Adrenal gland (tissue), 12 donors: Measurements from ENCODE around the gene ADCY4. TPM values are rescaled to one million over a fixed set of nuclear protein-coding genes. Genes with fewer than 3 reads are reported as not detected.

ENCODE experiments used
- DNase-seq, 7 donors: peaks; one replicate each; pipeline ENCODE4 v3.0.0-alpha.2; 2019 to 2020
- H3K27ac ChIP-seq, 5 donors: fragments of 200-600 bp; sonication (generic) in 4 of 5; 1 replicate in 3 of 5; 2 replicates in 2 of 5; pipeline versions ENCODE4 v1.5.1 to v1.8.0; 2016 to 2020; ENCODE audit warnings: mild to moderate bottlenecking in 1 of 5
- H3K27me3 ChIP-seq: fragments of 200-600 bp; 2 replicates; pipeline ENCODE4 v1.8.0; 2021
- H3K36me3 ChIP-seq, 2 donors: fragments of 200-600 bp; replicated peaks in 1 of 2; 1 replicate in 1 of 2; 2 replicates in 1 of 2; pipeline versions ENCODE4 v1.5.1 to v1.8.0; 2018 to 2022
- H3K4me1 ChIP-seq, 2 donors: fragments of 200-600 bp; replicated peaks in 1 of 2; 1 replicate in 1 of 2; 2 replicates in 1 of 2; pipeline versions ENCODE4 v1.5.1 to v1.8.0; 2018 to 2021
- H3K4me3 ChIP-seq, 4 donors: fragments of 200-600 bp; sonication (generic) in 3 of 4; one replicate each; pipeline ENCODE4 v1.5.1; 2016 to 2018
- H3K9me3 ChIP-seq, 3 donors: fragments of 200-600 bp; sonication (generic) in 1 of 3; replicated peaks in 1 of 3; 1 replicate in 2 of 3; 2 replicates in 1 of 3; pipeline versions ENCODE4 v1.5.1 to v1.8.0; 2016 to 2021
- CTCF ChIP-seq, 6 experiments: fragments of 450-650 bp in 4 of 6; fragments of 200-600 bp in 2 of 6; sonication (generic) in 1 of 6; IDR thresholded peaks; 1 replicate in 5 of 6; 2 replicates in 1 of 6; pipeline versions ENCODE4 v1.5.1 to v1.8.0; 2016 to 2021; ENCODE audit warnings: antibody characterized with exemption in 6 of 6, mild to moderate bottlenecking in 2 of 6, moderate library complexity in 1 of 6
- POLR2A ChIP-seq, 2 donors: fragments of 450-650 bp; IDR thresholded peaks; one replicate each; pipeline ENCODE4 v1.6.1; 2017; ENCODE audit warnings: antibody characterized with exemption in 2 of 2, mild to moderate bottlenecking in 2 of 2, moderate library complexity in 1 of 2
- WGBS, 4 donors: extraction: QIAGEN DNeasy Blood & Tissue Kit in 2 of 4; methylation state at CpG; one replicate each; pipeline versions ENCODE4 v1.1.5 to v1.1.7; 2013 to 2017; 5-methylcytosine and 5-hydroxymethylcytosine counted together
- intact Hi-C, 2 donors: fragments of 100-400 bp; cut with DNase I; formaldehyde crosslinking; loops; one replicate each; pipeline versions ENCODE4 v1.14.1 to v1.15.0; 2022 to 2023
- polyA plus RNA-seq, 3 donors: library from polyadenylated mRNA; stranded (reverse); fragments of 200-250 nt in 2 of 3; fragments of 350-450 nt in 1 of 3; fragmentation: Illumina TruSeq in 1 of 3; extraction: RNeasy Lipid Tissue Mini Kit (QIAGEN cat#74804) in 1 of 3; gene quantifications; one replicate each; pipeline ENCODE4 v1.2.3, GENCODE V29; 2013 to 2014
- small RNA-seq, 2 donors: library from RNA; depleted of rRNA; stranded (forward); fragments of <200 nt; gene quantifications; one replicate each; pipeline ENCODE3, GENCODE V24; 2016
- total RNA-seq, 9 donors: library from RNA; depleted of rRNA in 4 of 9; stranded (reverse); fragments of >200 nt in 4 of 9; fragments of 120-200 nt in 1 of 9; fragmentation: NEBNext Ultra II Directional in 1 of 9; extraction: Animal tissue kit (Norgen Biotek cat#: 25700) in 1 of 9; gene quantifications; one replicate each; pipeline versions ENCODE4 v1.1.0 to v1.2.4, GENCODE V29; 2013 to 2023
- donor health status: healthy with polysubstance abuse.
- donor health status: Bipolar disorder and iron deficiency.
- donor health status: DM: yes; HTN: yes; CAD: no.
- donor health status: DM: no; HTN: no; CAD: no.
- donor health status: DM: no; HTN: no; CAD: no.
- donor health status: DM: yes; HTN: yes; CAD: no.

ADCY4 gene
- total and polyA plus RNA-seq, 12 donors, result 3.9 to 70.1 (median 13.1) TPM

- Histone ChIP-seq H3K27ac (peak overlapping the region; percentile 81 to 99 (median 90)), H3K36me3 (peaks cover 0 to 20% of the 10 kb centered on the region in 2 donors), H3K9me3 (no peaks in the 10 kb centered on the region), H3K4me3 (peak overlapping the region; percentile 32 to 96 (median 82)), H3K4me1 (peaks cover 5 to 22% of the 10 kb centered on the region in 2 donors), H3K27me3 (no peaks in the 10 kb centered on the region)
- 12 to 20% (median 13%) methylated on average over 8 to 13 of the region's 13 CpGs for WGBS, 4 donors
- DNase-seq, result peak in 2 of 7 donors; percentile 37 to 60
- intact Hi-C loops, result no loop called here
- no peak for TF ChIP-seq CTCF (IDR thresholded peaks at IDR 0.05)
Observed at GRCh38 chr14:24270537-24271133, 64.2 kb downstream of the ADCY4 start.

- H3K27me3 ChIP-seq, result no peaks in the 10 kb centered on the region
- 96 to 97% (median 97%) methylated on average over 11 to 14 of the region's 14 CpGs for WGBS, 4 donors
- peaks cover 5 to 22% of the 10 kb centered on the region in 2 donors for H3K4me1 ChIP-seq
- no peak overlapping the region for H3K27ac ChIP-seq
- TF ChIP-seq CTCF (IDR thresholded peaks at IDR 0.05), result no peak
- TF ChIP-seq POLR2A (IDR thresholded peaks at IDR 0.05), result no peak
- peaks cover 0 to 20% of the 10 kb centered on the region in 2 donors for H3K36me3 ChIP-seq
- no peak overlapping the region for H3K4me3 ChIP-seq
- intact Hi-C loops, result no loop called here
- no peak for DNase-seq
- H3K9me3 ChIP-seq, result no peaks in the 10 kb centered on the region
Observed at GRCh38 chr14:24269910-24270536, 64.8 kb downstream of the ADCY4 start.

GRCh38 chr14:24269368-24269767 lies 65.5 kb downstream of the ADCY4 start:
- Histone ChIP-seq H3K4me3 (no peak overlapping the region), H3K4me1 (peaks cover 5 to 22% of the 10 kb centered on the region in 2 donors), H3K27ac (no peak overlapping the region), H3K36me3 (peaks cover 0 to 20% of the 10 kb centered on the region in 2 donors), H3K9me3 (no peaks in the 10 kb centered on the region), H3K27me3 (no peaks in the 10 kb centered on the region)
- TF ChIP-seq CTCF (IDR thresholded peaks at IDR 0.05) (no peak), POLR2A (IDR thresholded peaks at IDR 0.05) (no peak)
- 89 to 96% (median 95%) methylated on average over 8 of the region's 8 CpGs for whole genome bisulfite sequencing, 4 donors
- intact Hi-C loops, result no loop called here
- no peak for DNase-seq

Small RNAs within 50 kb of the gene (small RNA-seq; reads per million reads assigned to genes)
- 0 reads per million in 2 donors for gene RF00026

Other genes with a start within 250 kb of the ADCY4 start
Only the 30 nearest of the 33 such genes appear.
- gene NRL, start 220.1 kb downstream of the ADCY4 start, total RNA-seq, result 10 to 100 TPM in 1 of 9 donors, 1 to 10 TPM in 8; 3.3 to 20.2 (median 4.7) TPM
- 1 to 10 TPM; 2.2 to 3.5 (median 3.1) TPM for gene NRL, start 220.1 kb downstream of the ADCY4 start, polyA plus RNA-seq
- gene FITM1, start 204.4 kb downstream of the ADCY4 start, total RNA-seq, result 10 to 100 TPM in 4 of 9 donors, 1 to 10 TPM in 5; 6.5 to 15.7 (median 9.7) TPM
- gene FITM1, start 204.4 kb downstream of the ADCY4 start, polyA plus RNA-seq, result 10 to 100 TPM in 2 of 3 donors, 1 to 10 TPM in 1; 4.6 to 25.7 (median 13.4) TPM
- 100 to 1,000 TPM; 208 to 359 (median 277) TPM for gene PSME1, start 198.9 kb downstream of the ADCY4 start, total RNA-seq
- 100 to 1,000 TPM; 205 to 386 (median 313) TPM for gene PSME1, start 198.9 kb downstream of the ADCY4 start, polyA plus RNA-seq
- 10 to 100 TPM; 22.5 to 65.7 (median 40.5) TPM for gene EMC9, start 193.5 kb downstream of the ADCY4 start, total RNA-seq
- gene EMC9, start 193.5 kb downstream of the ADCY4 start, polyA plus RNA-seq, result 100 to 1,000 TPM in 2 of 3 donors, 10 to 100 TPM in 1; 21.6 to 149 (median 127) TPM
- 100 to 1,000 TPM; 107 to 362 (median 191) TPM for gene PSME2, start 188.5 kb downstream of the ADCY4 start, total RNA-seq
- gene PSME2, start 188.5 kb downstream of the ADCY4 start, polyA plus RNA-seq, result 100 to 1,000 TPM; 388 to 752 (median 687) TPM
- gene RNF31, start 187.6 kb downstream of the ADCY4 start, total RNA-seq, result 100 to 1,000 TPM in 1 of 9 donors, 10 to 100 TPM in 8; 32.8 to 165 (median 59.7) TPM
- gene RNF31, start 187.6 kb downstream of the ADCY4 start, polyA plus RNA-seq, result 100 to 1,000 TPM in 2 of 3 donors, 10 to 100 TPM in 1; 59.3 to 351 (median 198) TPM
- 100 to 1,000 TPM in 4 of 9 donors, 10 to 100 TPM in 5; 32.4 to 119 (median 98.3) TPM for gene IRF9, start 173.8 kb downstream of the ADCY4 start, total RNA-seq
- gene IRF9, start 173.8 kb downstream of the ADCY4 start, polyA plus RNA-seq, result 100 to 1,000 TPM; 118 to 151 (median 129) TPM
- gene REC8, start 163.0 kb downstream of the ADCY4 start, total RNA-seq, result 10 to 100 TPM in 4 of 9 donors, 1 to 10 TPM in 5; 1.3 to 18.5 (median 9.4) TPM
- 100 to 1,000 TPM in 1 of 3 donors, 10 to 100 TPM in 1, 1 to 10 TPM in 1; 3.6 to 111 (median 38.9) TPM for gene REC8, start 163.0 kb downstream of the ADCY4 start, polyA plus RNA-seq
- 10 to 100 TPM; 29.7 to 84.9 (median 45.4) TPM for gene IPO4, start 146.3 kb downstream of the ADCY4 start, total RNA-seq
- 10 to 100 TPM; 19.1 to 43.2 (median 23.8) TPM for gene IPO4, start 146.3 kb downstream of the ADCY4 start, polyA plus RNA-seq
- 100 to 1,000 TPM in 2 of 9 donors, 10 to 100 TPM in 7; 60.0 to 123 (median 90.4) TPM for gene TM9SF1, start 139.6 kb downstream of the ADCY4 start, total RNA-seq
- 10 to 100 TPM; 43.7 to 67.2 (median 56.1) TPM for gene TM9SF1, start 139.6 kb downstream of the ADCY4 start, polyA plus RNA-seq
- gene TSSK4, start 129.4 kb downstream of the ADCY4 start, total RNA-seq, result under 1 TPM in 1 of 9 donors, not detected in 8; 0.46 TPM
- under 1 TPM in 1 of 3 donors, not detected in 2; 0.07 TPM for gene TSSK4, start 129.4 kb downstream of the ADCY4 start, polyA plus RNA-seq
- gene CHMP4A, start 121.6 kb downstream of the ADCY4 start, total RNA-seq, result 10 to 100 TPM; 32.9 to 68.6 (median 56.5) TPM
- 100 to 1,000 TPM in 2 of 3 donors, 10 to 100 TPM in 1; 71.1 to 118 (median 104) TPM for gene CHMP4A, start 121.6 kb downstream of the ADCY4 start, polyA plus RNA-seq
- 10 to 100 TPM; 20.3 to 53.7 (median 28.6) TPM for gene MDP1, start 119.0 kb downstream of the ADCY4 start, total RNA-seq
- 10 to 100 TPM; 32.2 to 40.2 (median 39.4) TPM for gene MDP1, start 119.0 kb downstream of the ADCY4 start, polyA plus RNA-seq
- 100 to 1,000 TPM; 154 to 454 (median 216) TPM for gene NEDD8, start 102.7 kb downstream of the ADCY4 start, total RNA-seq
- 100 to 1,000 TPM; 136 to 448 (median 215) TPM for gene NEDD8, start 102.7 kb downstream of the ADCY4 start, polyA plus RNA-seq
- gene GMPR2, start 102.1 kb downstream of the ADCY4 start, total RNA-seq, result 100 to 1,000 TPM in 8 of 9 donors, 10 to 100 TPM in 1; 92.5 to 188 (median 131) TPM
- gene GMPR2, start 102.1 kb downstream of the ADCY4 start, polyA plus RNA-seq, result 100 to 1,000 TPM in 1 of 3 donors, 10 to 100 TPM in 2; 70.6 to 103 (median 98.0) TPM
- gene TINF2, start 92.4 kb downstream of the ADCY4 start, total RNA-seq, result 100 to 1,000 TPM in 5 of 9 donors, 10 to 100 TPM in 4; 76.3 to 216 (median 101) TPM
- gene TINF2, start 92.4 kb downstream of the ADCY4 start, polyA plus RNA-seq, result 100 to 1,000 TPM in 2 of 3 donors, 10 to 100 TPM in 1; 57.8 to 179 (median 103) TPM
- gene TGM1, start 71.9 kb downstream of the ADCY4 start, total RNA-seq, result 1 to 10 TPM in 3 of 9 donors, under 1 TPM in 5, not detected in 1; 0.28 to 1.4 (median 0.88) TPM
- 1 to 10 TPM in 2 of 3 donors, under 1 TPM in 1; 0.44 to 2.7 (median 2.2) TPM for gene TGM1, start 71.9 kb downstream of the ADCY4 start, polyA plus RNA-seq
- gene RABGGTA, start 63.5 kb downstream of the ADCY4 start, total RNA-seq, result 10 to 100 TPM; 26.0 to 40.0 (median 32.3) TPM
- 100 to 1,000 TPM in 1 of 3 donors, 10 to 100 TPM in 2; 15.7 to 124 (median 90.7) TPM for gene RABGGTA, start 63.5 kb downstream of the ADCY4 start, polyA plus RNA-seq
- gene DHRS1, start 35.3 kb downstream of the ADCY4 start, total RNA-seq, result 10 to 100 TPM; 11.4 to 68.1 (median 36.1) TPM
- gene DHRS1, start 35.3 kb downstream of the ADCY4 start, polyA plus RNA-seq, result 10 to 100 TPM; 19.8 to 38.7 (median 37.6) TPM
- 10 to 100 TPM in 8 of 9 donors, 1 to 10 TPM in 1; 9.2 to 28.2 (median 18.2) TPM for gene NOP9, start 35.2 kb downstream of the ADCY4 start, total RNA-seq
- gene NOP9, start 35.2 kb downstream of the ADCY4 start, polyA plus RNA-seq, result 10 to 100 TPM in 2 of 3 donors, 1 to 10 TPM in 1; 9.1 to 21.1 (median 16.8) TPM
- gene CIDEB, start 27.1 kb downstream of the ADCY4 start, total RNA-seq, result 10 to 100 TPM; 16.4 to 80.3 (median 40.5) TPM
- gene CIDEB, start 27.1 kb downstream of the ADCY4 start, polyA plus RNA-seq, result 10 to 100 TPM; 17.5 to 73.7 (median 37.4) TPM
- gene LTB4R2, start 24.9 kb downstream of the ADCY4 start, total RNA-seq, result 10 to 100 TPM in 2 of 9 donors, 1 to 10 TPM in 6, under 1 TPM in 1; 0.42 to 11.1 (median 4.2) TPM
- gene LTB4R2, start 24.9 kb downstream of the ADCY4 start, polyA plus RNA-seq, result 1 to 10 TPM in 2 of 3 donors, under 1 TPM in 1; 0.57 to 2.7 (median 1.8) TPM
- 10 to 100 TPM in 5 of 9 donors, 1 to 10 TPM in 4; 1.4 to 21.0 (median 11.0) TPM for gene LTB4R, start 23.6 kb downstream of the ADCY4 start, total RNA-seq
- gene LTB4R, start 23.6 kb downstream of the ADCY4 start, polyA plus RNA-seq, result 10 to 100 TPM in 2 of 3 donors, 1 to 10 TPM in 1; 9.4 to 30.2 (median 17.5) TPM
- gene RIPK3, start 4.9 kb upstream of the ADCY4 start, total RNA-seq, result 10 to 100 TPM in 1 of 9 donors, 1 to 10 TPM in 6, under 1 TPM in 2; 0.50 to 10.4 (median 3.6) TPM
- gene RIPK3, start 4.9 kb upstream of the ADCY4 start, polyA plus RNA-seq, result 1 to 10 TPM; 1.5 to 8.0 (median 4.6) TPM
- gene NFATC4, start 33.1 kb upstream of the ADCY4 start, total RNA-seq, result 100 to 1,000 TPM in 2 of 9 donors, 10 to 100 TPM in 7; 17.0 to 164 (median 48.2) TPM
- gene NFATC4, start 33.1 kb upstream of the ADCY4 start, polyA plus RNA-seq, result 100 to 1,000 TPM in 2 of 3 donors, 10 to 100 TPM in 1; 11.8 to 505 (median 390) TPM
- gene NYNRIN, start 63.9 kb upstream of the ADCY4 start, total RNA-seq, result 10 to 100 TPM in 1 of 9 donors, 1 to 10 TPM in 8; 6.0 to 11.0 (median 7.0) TPM
- gene NYNRIN, start 63.9 kb upstream of the ADCY4 start, polyA plus RNA-seq, result 1 to 10 TPM; 2.2 to 6.1 (median 3.4) TPM
- 10 to 100 TPM in 4 of 9 donors, 1 to 10 TPM in 5; 5.0 to 43.6 (median 10.0) TPM for gene CBLN3, start 94.6 kb upstream of the ADCY4 start, total RNA-seq
- gene CBLN3, start 94.6 kb upstream of the ADCY4 start, polyA plus RNA-seq, result 10 to 100 TPM in 2 of 3 donors, 1 to 10 TPM in 1; 3.9 to 35.7 (median 21.3) TPM
- 10 to 100 TPM; 30.2 to 76.9 (median 46.3) TPM for gene KHNYN, start 94.9 kb upstream of the ADCY4 start, total RNA-seq
- 10 to 100 TPM; 18.5 to 48.6 (median 36.2) TPM for gene KHNYN, start 94.9 kb upstream of the ADCY4 start, polyA plus RNA-seq
- gene SDR39U1, start 107.7 kb upstream of the ADCY4 start, total RNA-seq, result 100 to 1,000 TPM in 1 of 9 donors, 10 to 100 TPM in 8; 35.0 to 100 (median 74.4) TPM
- 100 to 1,000 TPM in 2 of 3 donors, 10 to 100 TPM in 1; 50.4 to 218 (median 162) TPM for gene SDR39U1, start 107.7 kb upstream of the ADCY4 start, polyA plus RNA-seq
- gene CMA1, start 173.2 kb upstream of the ADCY4 start, total RNA-seq, result not detected
- gene CMA1, start 173.2 kb upstream of the ADCY4 start, polyA plus RNA-seq, result not detected